Fibroblast of lung (primary cell): ENCODE results near the gene ZNF346. TPM values are rescaled to one million over a fixed set of nuclear protein-coding genes. Genes with fewer than 3 reads are reported as not detected.

ENCODE experiments used
- DNase-seq, 2 donors: peaks; one replicate each; pipeline versions ENCODE4 v3.0.0 to v3.0.0-alpha.2; 2010; ENCODE audit warnings: low read depth in 2 of 2
- H2AFZ ChIP-seq: 2 replicates; pipeline ENCODE4 v1.5.1; 2012; ENCODE audit warnings: low read length, control low read depth, inconsistent platforms
- H3K27ac ChIP-seq: 2 replicates; pipeline ENCODE4 v1.5.1; 2011; ENCODE audit warnings: low read length, control low read depth; ENCODE audit not compliant: insufficient read depth
- H3K27me3 ChIP-seq: 2 replicates; pipeline ENCODE4 v1.5.1; 2011; ENCODE audit warnings: mild to moderate bottlenecking, low read length; ENCODE audit not compliant: control insufficient read depth, insufficient read depth
- H3K36me3 ChIP-seq: 2 replicates; pipeline ENCODE4 v1.5.1; 2011; ENCODE audit warnings: low read length; ENCODE audit not compliant: control insufficient read depth, insufficient read depth
- H3K4me1 ChIP-seq: 2 replicates; pipeline ENCODE4 v1.5.1; 2011; ENCODE audit warnings: low read length; ENCODE audit not compliant: control insufficient read depth, insufficient read depth; ENCODE audit errors: extremely low read depth
- H3K4me2 ChIP-seq: 2 replicates; pipeline ENCODE4 v1.5.1; 2011; ENCODE audit warnings: low read length, control low read depth; ENCODE audit not compliant: insufficient read depth; ENCODE audit errors: extremely low read depth
- H3K4me3 ChIP-seq, 4 experiments: fragments of 200-600 bp in 1 of 4; sonication (generic) in 1 of 4; replicated peaks in 1 of 4; 2 replicates each; pipeline ENCODE4 v1.5.1; 2011 to 2016; ENCODE audit warnings: low read length in 4 of 4, low read depth in 3 of 4, mild to moderate bottlenecking in 3 of 4, control low read depth in 2 of 4, inconsistent platforms in 1 of 4, mixed read lengths in 1 of 4; ENCODE audit not compliant: insufficient read depth in 1 of 4; ENCODE audit errors: control extremely low read depth in 1 of 4
- H3K79me2 ChIP-seq: 2 replicates; pipeline ENCODE4 v1.5.1; 2012; ENCODE audit warnings: mild to moderate bottlenecking, low read length, inconsistent platforms; ENCODE audit not compliant: control insufficient read depth, insufficient read depth
- H3K9ac ChIP-seq: 2 replicates; pipeline ENCODE4 v1.5.1; 2011; ENCODE audit warnings: mild to moderate bottlenecking, low read length, control low read depth; ENCODE audit not compliant: insufficient read depth
- H3K9me3 ChIP-seq: 2 replicates; pipeline ENCODE4 v1.5.1; 2012; ENCODE audit warnings: low read depth, low read length; ENCODE audit not compliant: control insufficient read depth, insufficient read depth
- H4K20me1 ChIP-seq: 2 replicates; pipeline ENCODE4 v1.5.1; 2011; ENCODE audit warnings: low read length; ENCODE audit not compliant: control insufficient read depth, insufficient read depth; ENCODE audit errors: extremely low read depth
- CTCF ChIP-seq, 2 donors: IDR thresholded peaks in 1 of 2; conservative IDR thresholded peaks in 1 of 2; 1 replicate in 1 of 2; 2 replicates in 1 of 2; pipeline ENCODE4 v1.5.1; 2011 to 2012; ENCODE audit warnings: low read length in 2 of 2, control low read depth in 1 of 2, inconsistent platforms in 1 of 2, low read depth in 1 of 2, mild to moderate bottlenecking in 1 of 2
- EZH2 ChIP-seq: IDR thresholded peaks from 2 replicates; pipeline ENCODE4 v1.5.1; 2012; ENCODE audit warnings: low read length, control low read depth, mild to moderate bottlenecking; ENCODE audit errors: missing control alignments
- polyA plus RNA-seq, 2 donors: library from polyadenylated mRNA; depleted of rRNA in 1 of 2; stranded (reverse) in 1 of 2; unstranded in 1 of 2; fragments of >200 nt; gene quantifications; 2 replicates each; pipeline ENCODE4 v1.2.1, GENCODE V29; 2011 to 2012; ENCODE audit warnings: missing spikeins in 1 of 2
- total RNA-seq: library from RNA; depleted of rRNA; stranded (reverse); fragments of >200 nt; gene quantifications from 2 replicates; pipeline ENCODE4 v1.2.1, GENCODE V29; 2014

ZNF346 gene
- total and polyA plus RNA-seq, 2 donors (not counting 1 experiment from before 2014, with no cell fraction given): 14.0 to 14.9 TPM

DNA sequence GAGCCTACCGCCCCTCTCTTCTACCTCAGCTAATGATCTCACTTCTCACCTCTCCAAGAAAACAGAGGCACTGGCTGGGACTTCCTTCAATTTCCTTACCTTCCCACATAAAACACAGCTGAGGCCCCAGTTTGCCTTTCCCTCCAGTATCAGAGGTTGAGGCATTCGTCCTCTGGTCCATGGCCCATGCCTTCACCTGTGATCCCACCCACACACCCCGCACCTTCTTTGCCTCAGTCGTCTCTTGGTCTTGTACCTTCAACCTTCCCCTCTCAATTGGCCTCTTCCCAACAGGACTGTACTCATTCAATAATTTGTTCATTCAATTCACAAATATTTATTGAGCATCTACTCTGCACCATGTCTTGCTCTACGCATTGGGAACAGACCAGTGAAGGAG lies 100.1 kb downstream of the ZNF346 start:
- H3K79me2 ChIP-seq: no peaks in the 10 kb centered on the region
- H3K9me3 ChIP-seq: no peaks in the 10 kb centered on the region
- no peak overlapping the region for H3K4me3 ChIP-seq
- H2AFZ ChIP-seq: no peak overlapping the region
- H4K20me1 ChIP-seq: no peaks in the 10 kb centered on the region
- H3K36me3 ChIP-seq: no peaks in the 10 kb centered on the region
- no peak overlapping the region for H3K4me2 ChIP-seq
- H3K9ac ChIP-seq: no peak overlapping the region
- H3K27ac ChIP-seq: no peak overlapping the region
- no peaks in the 10 kb centered on the region for H3K4me1 ChIP-seq
- no peak for DNase-seq
- no peaks in the 10 kb centered on the region for H3K27me3 ChIP-seq
- TF ChIP-seq EZH2 (no peak), CTCF (conservative IDR thresholded peaks at IDR 0.05 in 1 of 2, IDR thresholded peaks at IDR 0.05 in 1 of 2; ENCODE audit: low read depth in 1 of 2, low read length in 2 of 2) (no peak)

DNA sequence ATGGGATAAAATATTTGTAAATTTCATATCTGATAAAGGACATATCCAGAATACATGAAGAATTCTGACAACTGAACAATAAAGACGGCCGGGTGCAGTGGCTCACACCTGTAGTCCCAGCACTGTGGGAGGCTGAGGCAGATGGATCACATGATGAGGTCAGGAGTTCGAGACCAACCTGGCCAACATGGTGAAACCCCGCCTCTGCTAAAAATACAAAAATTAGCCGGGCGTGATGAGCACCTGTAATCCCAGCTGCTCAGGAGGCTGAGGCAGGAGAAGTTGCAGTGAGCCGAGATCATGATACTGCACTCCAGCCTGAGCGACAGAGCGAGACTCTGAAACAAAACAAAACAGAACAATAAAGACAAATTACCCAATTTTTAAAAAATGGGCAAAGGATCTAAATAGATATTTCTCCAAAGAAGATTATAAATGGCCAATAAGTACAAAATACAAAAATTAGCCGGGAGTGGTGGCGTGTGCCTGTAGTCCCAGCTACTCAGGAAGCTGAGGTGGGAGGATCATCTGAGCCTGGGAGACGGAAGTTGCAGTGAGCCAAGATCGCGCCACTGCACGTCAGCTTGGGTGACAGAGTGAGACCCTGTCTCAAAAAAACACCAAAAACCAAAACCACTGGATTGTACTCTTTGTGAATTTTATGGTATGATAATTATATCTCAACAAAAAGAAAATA lies 101.4 kb downstream of the ZNF346 start:
- Histone ChIP-seq H3K4me3 (no peak overlapping the region), H3K4me1 (no peaks in the 10 kb centered on the region), H3K36me3 (no peaks in the 10 kb centered on the region), H3K4me2 (no peak overlapping the region), H3K27me3 (no peaks in the 10 kb centered on the region), H2AFZ (no peak overlapping the region), H3K27ac (no peak overlapping the region), H3K9ac (no peak overlapping the region), H4K20me1 (no peaks in the 10 kb centered on the region), H3K9me3 (no peaks in the 10 kb centered on the region), H3K79me2 (no peaks in the 10 kb centered on the region)
- TF ChIP-seq EZH2 (no peak), CTCF (conservative IDR thresholded peaks at IDR 0.05 in 1 of 2, IDR thresholded peaks at IDR 0.05 in 1 of 2; ENCODE audit: low read depth in 1 of 2, low read length in 2 of 2) (no peak)
- no peak for DNase-seq

GRCh38 chr5:177124486-177124991 lies 102.0 kb downstream of the ZNF346 start:
- Histone ChIP-seq H3K9ac (no peak overlapping the region), H3K36me3 (no peaks in the 10 kb centered on the region), H4K20me1 (no peaks in the 10 kb centered on the region), H3K27ac (no peak overlapping the region), H3K27me3 (no peaks in the 10 kb centered on the region), H2AFZ (no peak overlapping the region), H3K4me3 (no peak overlapping the region), H3K9me3 (no peaks in the 10 kb centered on the region), H3K4me2 (no peak overlapping the region), H3K79me2 (no peaks in the 10 kb centered on the region), H3K4me1 (no peaks in the 10 kb centered on the region)
- TF ChIP-seq EZH2: no peak
- no peak for TF ChIP-seq CTCF (conservative IDR thresholded peaks at IDR 0.05 in 1 of 2, IDR thresholded peaks at IDR 0.05 in 1 of 2; ENCODE audit: low read depth in 1 of 2, low read length in 2 of 2)
- DNase-seq: no peak
